ENCODE results near the gene SPINK5.

GRCh38 chr5:148014276-148014675 lies 49.5 kb upstream of the SPINK5 start:
- TF ChIP-seq, protein P1, sequence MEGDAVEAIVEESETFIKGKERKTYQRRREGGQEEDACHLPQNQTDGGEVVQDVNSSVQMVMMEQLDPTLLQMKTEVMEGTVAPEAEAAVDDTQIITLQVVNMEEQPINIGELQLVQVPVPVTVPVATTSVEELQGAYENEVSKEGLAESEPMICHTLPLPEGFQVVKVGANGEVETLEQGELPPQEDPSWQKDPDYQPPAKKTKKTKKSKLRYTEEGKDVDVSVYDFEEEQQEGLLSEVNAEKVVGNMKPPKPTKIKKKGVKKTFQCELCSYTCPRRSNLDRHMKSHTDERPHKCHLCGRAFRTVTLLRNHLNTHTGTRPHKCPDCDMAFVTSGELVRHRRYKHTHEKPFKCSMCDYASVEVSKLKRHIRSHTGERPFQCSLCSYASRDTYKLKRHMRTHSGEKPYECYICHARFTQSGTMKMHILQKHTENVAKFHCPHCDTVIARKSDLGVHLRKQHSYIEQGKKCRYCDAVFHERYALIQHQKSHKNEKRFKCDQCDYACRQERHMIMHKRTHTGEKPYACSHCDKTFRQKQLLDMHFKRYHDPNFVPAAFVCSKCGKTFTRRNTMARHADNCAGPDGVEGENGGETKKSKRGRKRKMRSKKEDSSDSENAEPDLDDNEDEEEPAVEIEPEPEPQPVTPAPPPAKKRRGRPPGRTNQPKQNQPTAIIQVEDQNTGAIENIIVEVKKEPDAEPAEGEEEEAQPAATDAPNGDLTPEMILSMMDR (IDR thresholded peaks at IDR 0.05) = no peak
- TF ChIP-seq, protein P2, sequence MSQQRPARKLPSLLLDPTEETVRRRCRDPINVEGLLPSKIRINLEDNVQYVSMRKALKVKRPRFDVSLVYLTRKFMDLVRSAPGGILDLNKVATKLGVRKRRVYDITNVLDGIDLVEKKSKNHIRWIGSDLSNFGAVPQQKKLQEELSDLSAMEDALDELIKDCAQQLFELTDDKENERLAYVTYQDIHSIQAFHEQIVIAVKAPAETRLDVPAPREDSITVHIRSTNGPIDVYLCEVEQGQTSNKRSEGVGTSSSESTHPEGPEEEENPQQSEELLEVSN (IDR thresholded peaks at IDR 0.05; ENCODE audit: borderline replicate concordance, low read depth) = no peak
- TF ChIP-seq MYC (IDR thresholded peaks at IDR 0.05; ENCODE audit: borderline replicate concordance, low read length) (no peak), NFE2L2 (conservative IDR thresholded peaks at IDR 0.05; ENCODE audit: low read length) (no peak), FOXS1 (CRISPR knock-in tag; IDR thresholded peaks at IDR 0.05) (no peak), SMC3 (IDR thresholded peaks at IDR 0.05) (no peak), ZC3H11A (IDR thresholded peaks at IDR 0.05) (no peak), HOXB5 (CRISPR knock-in tag; IDR thresholded peaks at IDR 0.05) (no peak), RAD21 (conservative IDR thresholded peaks at IDR 0.05 in 1 of 2, IDR thresholded peaks at IDR 0.05 in 1 of 2) (no peak), SREBF2 (IDR thresholded peaks at IDR 0.05) (no peak), REST (IDR thresholded peaks at IDR 0.05) (no peak), EHMT2 (IDR thresholded peaks at IDR 0.05; ENCODE audit: low read depth) (no peak)
- TF ChIP-seq, protein P3, sequence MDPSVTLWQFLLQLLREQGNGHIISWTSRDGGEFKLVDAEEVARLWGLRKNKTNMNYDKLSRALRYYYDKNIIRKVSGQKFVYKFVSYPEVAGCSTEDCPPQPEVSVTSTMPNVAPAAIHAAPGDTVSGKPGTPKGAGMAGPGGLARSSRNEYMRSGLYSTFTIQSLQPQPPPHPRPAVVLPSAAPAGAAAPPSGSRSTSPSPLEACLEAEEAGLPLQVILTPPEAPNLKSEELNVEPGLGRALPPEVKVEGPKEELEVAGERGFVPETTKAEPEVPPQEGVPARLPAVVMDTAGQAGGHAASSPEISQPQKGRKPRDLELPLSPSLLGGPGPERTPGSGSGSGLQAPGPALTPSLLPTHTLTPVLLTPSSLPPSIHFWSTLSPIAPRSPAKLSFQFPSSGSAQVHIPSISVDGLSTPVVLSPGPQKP (IDR thresholded peaks at IDR 0.05; ENCODE audit: low read depth, low read length) = no peak
